ENCODE data around the gene CYP8B1. TPM values are rescaled to one million over a fixed set of nuclear protein-coding genes. Genes with fewer than 3 reads are reported as not detected.

CYP8B1 gene
- total RNA-seq, 1 donor, result not detected

GRCh38 chr3:42827023-42827422 lies 48.7 kb downstream of the CYP8B1 start:
- H3K4me1 ChIP-seq (ENCODE audit: insufficient read depth, low read length), result no peaks in the 10 kb centered on the region
- H3K4me2 ChIP-seq (ENCODE audit: insufficient read depth, low read length), result no peak overlapping the region
- no peaks in the 10 kb centered on the region for H3K36me3 ChIP-seq (ENCODE audit: insufficient read depth, low read length)
- no peaks in the 10 kb centered on the region for H3K9me3 ChIP-seq (ENCODE audit: low read depth, low read length)
- no peak overlapping the region for H2AFZ ChIP-seq (ENCODE audit: low read length)
- no peaks in the 10 kb centered on the region for H3K79me2 ChIP-seq (ENCODE audit: insufficient read depth, low read length)
- H3K27me3 ChIP-seq (ENCODE audit: insufficient read depth, low read length), result peaks cover 12% of the 10 kb centered on the region
- DNase-seq (ENCODE audit: insufficient read length, low spot score, missing footprints), result no peak
- no peak overlapping the region for H3K4me3 ChIP-seq (ENCODE audit: insufficient read depth, low read length)
- no peaks in the 10 kb centered on the region for H4K20me1 ChIP-seq (ENCODE audit: insufficient read depth, low read length)
- H3K27ac ChIP-seq (ENCODE audit: low read depth, low read length), result no peak overlapping the region
- no peak for TF ChIP-seq CTCF (IDR thresholded peaks at IDR 0.05; ENCODE audit: extremely low read depth, low read depth, low read length)

DNA sequence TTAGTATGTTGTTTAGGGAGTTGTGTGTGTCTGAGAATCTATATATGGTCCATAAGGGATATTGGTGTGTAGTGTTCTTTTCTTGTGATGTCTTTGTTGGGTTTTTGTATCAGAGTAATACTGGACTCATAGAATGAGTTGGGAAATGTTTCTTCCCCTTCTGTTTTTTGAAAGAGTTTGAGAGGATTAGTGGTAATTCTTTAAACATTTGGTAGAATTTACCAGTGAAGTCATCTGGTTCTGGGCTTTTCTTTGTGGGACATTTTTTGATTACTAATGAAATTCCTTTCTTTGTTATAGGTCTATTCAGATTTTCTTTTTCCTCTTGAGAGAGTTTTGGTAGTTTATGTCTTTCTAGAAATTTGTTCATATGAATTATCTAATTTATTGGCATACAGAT lies 49.5 kb downstream of the CYP8B1 start:
- no peaks in the 10 kb centered on the region for H3K9me3 ChIP-seq (ENCODE audit: low read depth, low read length)
- H4K20me1 ChIP-seq (ENCODE audit: insufficient read depth, low read length), result no peaks in the 10 kb centered on the region
- H3K27ac ChIP-seq (ENCODE audit: low read depth, low read length), result no peak overlapping the region
- H2AFZ ChIP-seq (ENCODE audit: low read length), result no peak overlapping the region
- no peak for DNase-seq (ENCODE audit: insufficient read length, low spot score, missing footprints)
- H3K79me2 ChIP-seq (ENCODE audit: insufficient read depth, low read length), result no peaks in the 10 kb centered on the region
- H3K27me3 ChIP-seq (ENCODE audit: insufficient read depth, low read length), result peaks cover 12% of the 10 kb centered on the region
- no peaks in the 10 kb centered on the region for H3K36me3 ChIP-seq (ENCODE audit: insufficient read depth, low read length)
- TF ChIP-seq CTCF (IDR thresholded peaks at IDR 0.05; ENCODE audit: extremely low read depth, low read depth, low read length), result no peak
- no peaks in the 10 kb centered on the region for H3K4me1 ChIP-seq (ENCODE audit: insufficient read depth, low read length)
- H3K4me2 ChIP-seq (ENCODE audit: insufficient read depth, low read length), result no peak overlapping the region
- no peak overlapping the region for H3K4me3 ChIP-seq (ENCODE audit: insufficient read depth, low read length)

DNA sequence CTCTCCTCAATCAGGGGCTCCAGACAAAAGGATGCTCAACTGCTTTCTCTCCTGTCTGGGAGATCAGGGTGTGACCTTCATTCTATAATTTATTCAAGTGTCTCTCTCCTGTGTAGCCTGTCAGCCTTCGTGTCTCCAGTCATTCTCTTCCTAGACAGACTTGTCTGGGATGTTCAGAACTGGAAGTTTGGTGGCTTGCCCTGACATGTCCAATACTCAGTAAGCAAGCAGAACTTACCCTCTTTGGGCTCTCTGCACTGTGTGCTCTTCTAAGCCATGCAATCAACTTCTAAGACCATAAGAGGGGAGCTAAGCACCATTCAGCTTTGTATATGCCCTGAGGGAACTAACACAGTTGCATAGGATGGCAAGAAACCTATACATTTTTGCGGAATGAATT lies 52.3 kb downstream of the CYP8B1 start:
- no peak overlapping the region for H3K27ac ChIP-seq (ENCODE audit: low read depth, low read length)
- H3K4me2 ChIP-seq (ENCODE audit: insufficient read depth, low read length), result no peak overlapping the region
- TF ChIP-seq CTCF (IDR thresholded peaks at IDR 0.05; ENCODE audit: extremely low read depth, low read depth, low read length), result no peak
- H3K9me3 ChIP-seq (ENCODE audit: low read depth, low read length), result no peaks in the 10 kb centered on the region
- peaks cover 12% of the 10 kb centered on the region for H3K27me3 ChIP-seq (ENCODE audit: insufficient read depth, low read length)
- H2AFZ ChIP-seq (ENCODE audit: low read length), result peak overlapping the region; percentile 32
- no peaks in the 10 kb centered on the region for H4K20me1 ChIP-seq (ENCODE audit: insufficient read depth, low read length)
- no peak overlapping the region for H3K4me3 ChIP-seq (ENCODE audit: insufficient read depth, low read length)
- peaks cover 4% of the 10 kb centered on the region for H3K4me1 ChIP-seq (ENCODE audit: insufficient read depth, low read length)
- no peaks in the 10 kb centered on the region for H3K79me2 ChIP-seq (ENCODE audit: insufficient read depth, low read length)
- no peak for DNase-seq (ENCODE audit: insufficient read length, low spot score, missing footprints)
- no peaks in the 10 kb centered on the region for H3K36me3 ChIP-seq (ENCODE audit: insufficient read depth, low read length)

DNA sequence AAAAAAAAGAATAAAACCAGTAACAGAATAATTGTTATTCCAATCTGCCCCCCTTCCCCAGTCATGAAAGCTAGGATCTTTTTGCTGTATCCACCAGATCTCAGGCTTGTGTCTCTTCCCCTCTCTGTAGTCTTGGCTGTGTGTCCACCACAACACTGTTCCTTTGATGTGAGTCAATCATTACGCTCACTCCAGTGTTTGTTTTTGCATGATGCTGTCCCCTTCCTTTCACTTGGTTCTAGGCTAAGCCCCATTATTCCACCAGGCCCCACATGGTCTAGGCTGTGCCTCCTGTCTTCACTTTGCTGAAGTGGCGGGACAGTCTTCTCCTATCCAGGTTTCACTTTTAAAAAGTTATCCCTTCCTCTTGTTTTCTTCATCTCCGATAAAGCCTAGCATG lies 52.9 kb downstream of the CYP8B1 start:
- no peak overlapping the region for H2AFZ ChIP-seq (ENCODE audit: low read length)
- H3K4me1 ChIP-seq (ENCODE audit: insufficient read depth, low read length), result peaks cover 4% of the 10 kb centered on the region
- H3K79me2 ChIP-seq (ENCODE audit: insufficient read depth, low read length), result no peaks in the 10 kb centered on the region
- TF ChIP-seq CTCF (IDR thresholded peaks at IDR 0.05; ENCODE audit: extremely low read depth, low read depth, low read length), result no peak
- no peak overlapping the region for H3K4me2 ChIP-seq (ENCODE audit: insufficient read depth, low read length)
- no peaks in the 10 kb centered on the region for H3K36me3 ChIP-seq (ENCODE audit: insufficient read depth, low read length)
- no peak overlapping the region for H3K27ac ChIP-seq (ENCODE audit: low read depth, low read length)
- no peaks in the 10 kb centered on the region for H4K20me1 ChIP-seq (ENCODE audit: insufficient read depth, low read length)
- DNase-seq (ENCODE audit: insufficient read length, low spot score, missing footprints), result no peak
- H3K4me3 ChIP-seq (ENCODE audit: insufficient read depth, low read length), result no peak overlapping the region
- H3K9me3 ChIP-seq (ENCODE audit: low read depth, low read length), result no peaks in the 10 kb centered on the region
- H3K27me3 ChIP-seq (ENCODE audit: insufficient read depth, low read length), result peaks cover 13% of the 10 kb centered on the region

Other genes with a start within 250 kb of the CYP8B1 start
- 39.2 and 41.3 TPM in 2 replicates for gene ZBTB47, start 222.2 kb downstream of the CYP8B1 start, total RNA-seq
- gene KLHL40, start 190.3 kb downstream of the CYP8B1 start, total RNA-seq, result not detected in 2 replicates
- gene HHATL, start 173.1 kb downstream of the CYP8B1 start, total RNA-seq, result not detected in 2 replicates
- 0.72 and 0.88 TPM in 2 replicates for gene CCDC13, start 102.6 kb downstream of the CYP8B1 start, total RNA-seq
- 86.6 and 88.3 TPM in 2 replicates for gene HIGD1A, start 71.4 kb downstream of the CYP8B1 start, total RNA-seq
- gene ACKR2, start 66.4 kb downstream of the CYP8B1 start, total RNA-seq, result under 0.01 TPM in 1 of 2 replicates, not detected in the other
- gene ZNF662, start 30.3 kb upstream of the CYP8B1 start, total RNA-seq, result 4.0 and 4.1 TPM in 2 replicates
- gene GASK1A, start 103.4 kb upstream of the CYP8B1 start, total RNA-seq, result 0.72 and 0.88 TPM in 2 replicates
- 10.1 and 10.3 TPM in 2 replicates for gene POMGNT2, start 230.2 kb upstream of the CYP8B1 start, total RNA-seq